GM12878 (cell line): Measurements from ENCODE around the gene ANTXR1.
"Not testable (repeated sequence)": the region's sequence is repeated elsewhere in the genome, so short reads cannot be mapped to it uniquely, and the experiment has no call there.

ENCODE experiments used
- CBFB ChIP-seq: IDR thresholded peaks from 2 replicates; pipeline ENCODE4 v1.6.1; 2016; ENCODE audit warnings: antibody characterized with exemption, low read depth
- HDGF ChIP-seq: fragments of 450-650 bp; IDR thresholded peaks from 2 replicates; pipeline ENCODE4 v1.6.1; 2016; ENCODE audit warnings: antibody characterized with exemption
- TARDBP ChIP-seq: IDR thresholded peaks from 2 replicates; pipeline ENCODE4 v1.6.1; 2016; ENCODE audit warnings: borderline replicate concordance
- TF ChIP-seq, protein P1 (sequence below): IDR thresholded peaks from 2 replicates; pipeline ENCODE4 v1.6.1; 2011; ENCODE audit warnings: low read depth, low read length, improper control_type of control experiment, borderline replicate concordance
- TF ChIP-seq, protein P2 (sequence below): IDR thresholded peaks from 2 replicates; pipeline ENCODE4 v1.6.1; 2012; ENCODE audit warnings: low read depth, low read length, improper control_type of control experiment
- TF ChIP-seq, protein P3 (sequence below): fragments of 450-650 bp; formaldehyde crosslinking; IDR thresholded peaks from 2 replicates; pipeline ENCODE4 v1.5.0; 2022; ENCODE audit warnings: mild to moderate bottlenecking, missing genetic modification characterization
- TF ChIP-seq, protein P4 (sequence below): fragments of 450-650 bp; IDR thresholded peaks from 2 replicates; pipeline ENCODE4 v1.6.1; 2016; ENCODE audit warnings: mild to moderate bottlenecking

DNA sequence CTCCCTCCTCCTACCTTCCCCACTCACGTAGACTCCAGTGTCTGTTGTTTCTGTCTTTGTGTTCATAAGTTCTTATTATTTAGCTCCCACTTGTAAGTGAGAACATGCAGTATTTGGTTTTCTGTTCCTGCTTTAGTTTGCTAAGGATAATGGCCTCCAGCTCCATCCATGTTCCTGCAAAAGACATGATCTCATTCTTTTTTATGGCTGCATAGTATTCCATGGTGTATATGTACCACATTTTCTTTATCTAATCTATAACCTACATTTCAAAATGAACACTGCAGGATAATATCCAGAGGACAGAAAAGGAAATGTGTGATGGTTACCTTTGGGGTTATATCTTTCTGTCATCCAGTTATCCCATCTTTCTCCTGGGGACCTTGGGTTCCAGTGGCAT is 218.0 kb downstream of the ANTXR1 start:
- not testable (repeated sequence) for TF ChIP-seq HDGF, CBFB, TARDBP
- TF ChIP-seq, protein P1, sequence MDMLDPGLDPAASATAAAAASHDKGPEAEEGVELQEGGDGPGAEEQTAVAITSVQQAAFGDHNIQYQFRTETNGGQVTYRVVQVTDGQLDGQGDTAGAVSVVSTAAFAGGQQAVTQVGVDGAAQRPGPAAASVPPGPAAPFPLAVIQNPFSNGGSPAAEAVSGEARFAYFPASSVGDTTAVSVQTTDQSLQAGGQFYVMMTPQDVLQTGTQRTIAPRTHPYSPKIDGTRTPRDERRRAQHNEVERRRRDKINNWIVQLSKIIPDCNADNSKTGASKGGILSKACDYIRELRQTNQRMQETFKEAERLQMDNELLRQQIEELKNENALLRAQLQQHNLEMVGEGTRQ = not testable (repeated sequence)
- TF ChIP-seq, protein P2, sequence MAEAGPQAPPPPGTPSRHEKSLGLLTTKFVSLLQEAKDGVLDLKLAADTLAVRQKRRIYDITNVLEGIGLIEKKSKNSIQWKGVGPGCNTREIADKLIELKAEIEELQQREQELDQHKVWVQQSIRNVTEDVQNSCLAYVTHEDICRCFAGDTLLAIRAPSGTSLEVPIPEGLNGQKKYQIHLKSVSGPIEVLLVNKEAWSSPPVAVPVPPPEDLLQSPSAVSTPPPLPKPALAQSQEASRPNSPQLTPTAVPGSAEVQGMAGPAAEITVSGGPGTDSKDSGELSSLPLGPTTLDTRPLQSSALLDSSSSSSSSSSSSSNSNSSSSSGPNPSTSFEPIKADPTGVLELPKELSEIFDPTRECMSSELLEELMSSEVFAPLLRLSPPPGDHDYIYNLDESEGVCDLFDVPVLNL = not testable (repeated sequence)
- TF ChIP-seq, protein P3, sequence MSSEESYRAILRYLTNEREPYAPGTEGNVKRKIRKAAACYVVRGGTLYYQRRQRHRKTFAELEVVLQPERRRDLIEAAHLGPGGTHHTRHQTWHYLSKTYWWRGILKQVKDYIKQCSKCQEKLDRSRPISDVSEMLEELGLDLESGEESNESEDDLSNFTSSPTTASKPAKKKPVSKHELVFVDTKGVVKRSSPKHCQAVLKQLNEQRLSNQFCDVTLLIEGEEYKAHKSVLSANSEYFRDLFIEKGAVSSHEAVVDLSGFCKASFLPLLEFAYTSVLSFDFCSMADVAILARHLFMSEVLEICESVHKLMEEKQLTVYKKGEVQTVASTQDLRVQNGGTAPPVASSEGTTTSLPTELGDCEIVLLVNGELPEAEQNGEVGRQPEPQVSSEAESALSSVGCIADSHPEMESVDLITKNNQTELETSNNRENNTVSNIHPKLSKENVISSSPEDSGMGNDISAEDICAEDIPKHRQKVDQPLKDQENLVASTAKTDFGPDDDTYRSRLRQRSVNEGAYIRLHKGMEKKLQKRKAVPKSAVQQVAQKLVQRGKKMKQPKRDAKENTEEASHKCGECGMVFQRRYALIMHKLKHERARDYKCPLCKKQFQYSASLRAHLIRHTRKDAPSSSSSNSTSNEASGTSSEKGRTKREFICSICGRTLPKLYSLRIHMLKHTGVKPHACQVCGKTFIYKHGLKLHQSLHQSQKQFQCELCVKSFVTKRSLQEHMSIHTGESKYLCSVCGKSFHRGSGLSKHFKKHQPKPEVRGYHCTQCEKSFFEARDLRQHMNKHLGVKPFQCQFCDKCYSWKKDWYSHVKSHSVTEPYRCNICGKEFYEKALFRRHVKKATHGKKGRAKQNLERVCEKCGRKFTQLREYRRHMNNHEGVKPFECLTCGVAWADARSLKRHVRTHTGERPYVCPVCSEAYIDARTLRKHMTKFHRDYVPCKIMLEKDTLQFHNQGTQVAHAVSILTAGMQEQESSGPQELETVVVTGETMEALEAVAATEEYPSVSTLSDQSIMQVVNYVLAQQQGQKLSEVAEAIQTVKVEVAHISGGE = not testable (repeated sequence)
- TF ChIP-seq, protein P4, sequence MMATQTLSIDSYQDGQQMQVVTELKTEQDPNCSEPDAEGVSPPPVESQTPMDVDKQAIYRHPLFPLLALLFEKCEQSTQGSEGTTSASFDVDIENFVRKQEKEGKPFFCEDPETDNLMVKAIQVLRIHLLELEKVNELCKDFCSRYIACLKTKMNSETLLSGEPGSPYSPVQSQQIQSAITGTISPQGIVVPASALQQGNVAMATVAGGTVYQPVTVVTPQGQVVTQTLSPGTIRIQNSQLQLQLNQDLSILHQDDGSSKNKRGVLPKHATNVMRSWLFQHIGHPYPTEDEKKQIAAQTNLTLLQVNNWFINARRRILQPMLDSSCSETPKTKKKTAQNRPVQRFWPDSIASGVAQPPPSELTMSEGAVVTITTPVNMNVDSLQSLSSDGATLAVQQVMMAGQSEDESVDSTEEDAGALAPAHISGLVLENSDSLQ = not testable (repeated sequence)
